GM12892 (cell line): ENCODE results near the gene FADD.

ENCODE experiments used
- DNase-seq: peaks from one replicate; pipeline ENCODE4 v3.0.0; 2011; ENCODE audit not compliant: insufficient read length
- FAIRE-seq: peaks from 2 replicates; lab custom pipeline; 2011; peaks lifted over from hg19 to GRCh38; lab: Jason Lieb, UNC
- POLR2A ChIP-seq: IDR thresholded peaks from 2 replicates; pipeline ENCODE4 v1.6.1; 2011; ENCODE audit warnings: low read depth, low read length, control low read depth
- POLR2AphosphoS5 ChIP-seq: IDR thresholded peaks from 2 replicates; pipeline ENCODE4 v1.6.1; 2011; ENCODE audit warnings: low read depth, low read length, control low read depth
- TAF1 ChIP-seq: IDR thresholded peaks from 2 replicates; pipeline ENCODE4 v1.6.1; 2011; ENCODE audit warnings: low read depth, mild to moderate bottlenecking, control low read depth, low read length, borderline replicate concordance

Gene FADD

GRCh38 chr11:70250876-70251658 is 48.0 kb downstream of the FADD start:
- no peak for FAIRE-seq
- DNase-seq, result no peak
- TF ChIP-seq POLR2AphosphoS5, result no peak
- TF ChIP-seq POLR2A, result no peak
- TF ChIP-seq TAF1, result no peak

GRCh38 chr11:70251659-70252321 is 48.7 kb downstream of the FADD start:
- no peak for TF ChIP-seq POLR2AphosphoS5
- TF ChIP-seq TAF1, result no peak
- TF ChIP-seq POLR2A, result no peak
- no peak for FAIRE-seq

GRCh38 chr11:70252844-70253243 is 49.7 kb downstream of the FADD start:
- TF ChIP-seq POLR2AphosphoS5 (no peak), POLR2A (no peak), TAF1 (no peak)
- DNase-seq (no peak), FAIRE-seq (no peak)

More at GRCh38 chr11:70251659-70252321, 48.7 kb downstream of the FADD start:
- DNase-seq, result no peak

GRCh38 chr11:70255477-70256116 is 52.5 kb downstream of the FADD start:
- FAIRE-seq (no peak), DNase-seq (no peak)
- TF ChIP-seq POLR2AphosphoS5, result no peak
- TF ChIP-seq TAF1, result no peak
- no peak for TF ChIP-seq POLR2A
